ENCODE results near the gene LRRC61. TPM values are rescaled to one million over a fixed set of nuclear protein-coding genes. Genes with fewer than 3 reads are reported as not detected.
"Not testable (repeated sequence)": the region's sequence is repeated elsewhere in the genome, so short reads cannot be mapped to it uniquely, and the experiment has no call there.

LRRC61 gene
- total RNA-seq, 2 experiments from 2014 or later: 24.7 to 25.3 TPM

DNA sequence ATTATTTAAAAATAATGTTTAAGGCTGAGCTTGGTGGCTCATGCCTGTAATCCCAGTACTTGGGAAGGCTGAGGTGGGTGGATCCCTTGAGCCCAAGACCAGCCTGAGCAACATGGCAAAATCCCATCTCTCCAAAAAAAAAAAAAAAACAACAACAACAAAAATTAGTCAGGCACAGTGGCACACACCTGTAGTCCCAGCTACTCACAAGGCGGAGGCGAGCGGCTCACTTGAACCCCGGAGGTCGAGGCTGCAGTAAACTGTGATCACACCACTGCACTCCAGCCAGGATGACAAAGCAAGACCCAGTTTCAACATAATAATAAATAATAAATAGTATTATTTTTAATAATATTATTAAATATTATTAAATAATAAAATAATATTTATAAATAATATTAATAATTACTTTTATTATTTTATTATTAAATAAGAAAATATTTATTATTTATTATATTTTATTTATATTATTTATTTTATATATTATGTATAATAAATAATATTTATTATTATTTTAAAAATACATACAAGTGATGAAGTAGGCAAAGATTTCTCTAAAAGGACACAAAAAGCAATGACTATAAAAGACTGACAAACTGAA lies 8.4 kb upstream of the LRRC61 start:
- no peak overlapping the region for H3K27ac Mint-ChIP-seq
- CTCF ChIA-PET: interaction anchor here (1.0 to 1.5 kb wide), 2 partner anchors 8 to 90 kb away, joined by 3 to 6 read pairs; partner anchors contain the start of genes ACTR3C and LRRC61
- peaks cover 2% of the 10 kb centered on the region for H3K4me1 Mint-ChIP-seq
- ATAC-seq: no peak
- no peaks in the 10 kb centered on the region for H3K27me3 Mint-ChIP-seq
- DNase-seq: no peak
- no peak overlapping the region for H3K4me3 Mint-ChIP-seq
- no peaks in the 10 kb centered on the region for H3K9me3 Mint-ChIP-seq (ENCODE audit: low read depth)
- H3K36me3 Mint-ChIP-seq: peaks cover 2% of the 10 kb centered on the region

GRCh38 chr7:150316987-150317386 lies 6.2 kb upstream of the LRRC61 start:
- ATAC-seq; H3K27me3 Mint-ChIP-seq; H3K27ac Mint-ChIP-seq; H3K36me3 Mint-ChIP-seq; H3K4me3 Mint-ChIP-seq; H3K9me3 Mint-ChIP-seq (ENCODE audit: low read depth); DNase-seq: not testable (repeated sequence)
- H3K4me1 Mint-ChIP-seq: peaks cover 20% of the 10 kb centered on the region
- CTCF ChIA-PET: interaction anchor here (0.6 kb wide), 1 partner anchor 27 kb away, joined by 3 read pairs; no protein-coding TSS in a partner anchor

DNA sequence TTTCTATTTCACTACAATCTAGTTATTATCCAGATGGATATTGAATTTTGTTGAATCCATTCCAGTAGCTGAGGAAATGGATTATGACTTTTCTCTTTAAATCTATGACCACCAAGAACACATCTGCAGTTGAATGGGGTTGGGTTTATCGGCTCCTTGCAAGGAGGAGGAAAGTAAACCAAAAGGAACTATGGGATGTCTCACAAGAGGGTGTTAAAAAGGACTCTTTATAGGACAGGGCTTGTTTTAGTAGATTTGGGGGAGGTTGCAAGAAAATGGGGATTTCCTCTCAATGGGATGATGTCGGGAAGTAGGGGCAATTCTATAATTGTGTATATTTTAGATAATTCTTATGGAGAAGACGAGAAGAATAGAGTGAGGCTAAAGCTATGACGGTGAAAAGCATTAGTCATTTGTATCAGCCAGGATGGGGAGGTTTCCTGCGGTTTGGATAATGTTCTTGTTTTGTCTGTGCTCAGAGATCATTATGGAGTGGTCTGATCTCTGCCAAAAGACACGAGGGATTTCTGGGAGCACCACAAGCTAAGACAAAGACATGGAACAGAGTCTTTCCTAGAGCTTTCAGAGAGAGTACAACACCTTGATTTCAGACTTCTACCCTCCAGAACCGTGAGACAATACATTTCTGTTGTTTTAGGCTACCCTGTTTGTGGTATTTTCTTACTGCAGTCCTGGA lies 5.3 kb upstream of the LRRC61 start:
- Mint-ChIP-seq H3K36me3 (peaks cover 2% of the 10 kb centered on the region), H3K9me3 (ENCODE audit: low read depth) (no peaks in the 10 kb centered on the region)
- DNase-seq: no peak

GRCh38 chr7:150321788-150322113 lies 1.4 kb upstream of the LRRC61 start:
- Mint-ChIP-seq H3K27ac (peak overlapping the region; percentile 100), H3K4me1 (peaks cover 45% of the 10 kb centered on the region), H3K27me3 (no peaks in the 10 kb centered on the region), H3K9me3 (ENCODE audit: low read depth) (no peaks in the 10 kb centered on the region), H3K36me3 (peaks cover 14% of the 10 kb centered on the region), H3K4me3 (peak overlapping the region; percentile 80)
- CTCF ChIA-PET: interaction anchor here (1.3 to 2.7 kb wide), 3 partner anchors 9 to 84 kb away, joined by 3 to 10 read pairs (median 3); a partner anchor contains a TSS
- no peak for ATAC-seq
- no peak for DNase-seq

More for the DNA sequence above, 5.3 kb upstream of the LRRC61 start:
- no peak overlapping the region for H3K4me3 Mint-ChIP-seq
- no peaks in the 10 kb centered on the region for H3K27me3 Mint-ChIP-seq
- peaks cover 26% of the 10 kb centered on the region for H3K4me1 Mint-ChIP-seq
- no peak overlapping the region for H3K27ac Mint-ChIP-seq
- CTCF ChIA-PET: no interaction called here
- ATAC-seq: no peak

DNA sequence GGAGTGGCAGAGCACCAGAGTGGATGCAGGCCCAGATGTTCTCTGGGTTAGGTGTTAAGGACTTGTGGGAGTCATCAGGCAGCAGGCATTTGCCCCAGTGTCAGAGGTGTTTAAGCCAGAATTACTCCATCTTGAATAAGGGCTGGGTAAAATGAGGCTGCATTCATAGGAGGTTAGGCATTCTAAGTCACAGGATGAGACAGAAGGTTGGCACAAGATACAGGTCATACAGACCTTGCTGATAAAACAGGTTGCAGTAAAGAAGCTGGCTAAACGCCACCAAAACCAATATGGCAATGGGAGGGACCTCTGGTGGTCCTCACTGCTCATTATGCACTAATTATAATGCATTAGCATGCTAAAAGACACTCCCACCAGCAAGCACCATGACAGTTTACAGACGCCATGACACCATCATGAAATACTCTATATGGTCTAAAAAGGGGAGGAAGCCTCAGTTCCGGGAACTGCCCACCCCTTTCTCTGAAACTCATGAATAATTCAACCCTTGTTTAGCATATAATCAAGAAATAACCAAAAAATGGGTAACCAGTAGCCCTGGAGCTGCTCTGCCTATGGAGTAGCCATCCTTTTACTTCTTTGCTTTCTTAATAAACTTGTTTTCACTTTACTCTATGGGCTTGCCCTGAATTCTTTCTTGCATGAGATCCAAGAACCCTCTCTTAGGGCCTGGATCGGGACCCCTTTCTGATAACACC lies 882 bp upstream of the LRRC61 start:
- Mint-ChIP-seq H3K9me3 (ENCODE audit: low read depth) (no peaks in the 10 kb centered on the region), H3K27me3 (no peaks in the 10 kb centered on the region), H3K4me1 (peaks cover 48% of the 10 kb centered on the region), H3K27ac (peak overlapping the region; percentile 100), H3K4me3 (peak overlapping the region; percentile 80), H3K36me3 (peaks cover 18% of the 10 kb centered on the region)
- ATAC-seq (peak; percentile 65), DNase-seq (peak; percentile 90)
- CTCF ChIA-PET: interaction anchor here (1.3 to 2.7 kb wide), 3 partner anchors 10 to 84 kb away, joined by 3 to 10 read pairs (median 3); a partner anchor contains a TSS

DNA sequence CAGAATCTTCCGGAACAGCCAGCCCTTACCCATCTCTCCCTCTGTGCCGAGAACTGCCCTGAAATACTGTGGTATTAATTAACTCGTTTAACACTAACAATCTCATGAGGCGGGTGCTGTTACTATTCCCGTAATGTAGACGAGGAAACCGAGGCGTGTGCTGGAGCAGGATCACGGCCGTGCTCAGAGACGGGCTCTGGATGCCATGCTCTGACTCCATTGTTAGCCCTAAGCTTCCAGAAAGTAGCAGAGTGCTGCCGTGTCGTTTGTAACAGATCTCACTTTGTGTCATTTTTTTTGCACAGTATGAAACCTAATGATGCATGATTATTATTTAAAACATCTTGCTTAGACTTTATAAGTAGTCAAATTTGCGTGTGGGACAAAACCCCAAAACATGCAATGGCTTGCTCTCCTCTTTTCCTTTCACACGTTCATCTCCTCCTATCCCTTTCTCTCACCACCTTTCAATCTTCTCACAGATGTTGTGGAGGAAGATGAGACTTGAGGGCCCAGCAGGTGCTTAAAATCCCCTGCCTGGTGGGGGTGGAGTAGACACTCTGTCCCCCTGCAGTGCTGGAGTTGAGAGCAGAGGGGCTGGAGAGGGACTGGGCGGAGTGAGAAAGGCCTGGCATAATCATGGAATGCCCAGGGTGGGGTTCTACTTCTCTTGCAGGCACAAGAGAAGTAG lies 672 bp downstream of the LRRC61 start:
- H3K27ac Mint-ChIP-seq: peak overlapping the region; percentile 97
- DNase-seq: no peak
- H3K27me3 Mint-ChIP-seq: no peaks in the 10 kb centered on the region
- CTCF ChIA-PET: interaction anchor here (0.5 to 1.3 kb wide), 6 partner anchors 9 to 81 kb away, joined by 3 to 6 read pairs (median 4); no protein-coding TSS in a partner anchor
- H3K4me1 Mint-ChIP-seq: peaks cover 47% of the 10 kb centered on the region
- peak; percentile 29 for ATAC-seq
- H3K9me3 Mint-ChIP-seq (ENCODE audit: low read depth): no peaks in the 10 kb centered on the region
- peak overlapping the region; percentile 80 for H3K4me3 Mint-ChIP-seq
- H3K36me3 Mint-ChIP-seq: peaks cover 20% of the 10 kb centered on the region

- CTCF ChIA-PET: interaction anchor here (1.0 to 1.3 kb wide), 3 partner anchors 32 to 80 kb away, joined by 3 to 5 read pairs (median 3); no protein-coding TSS in a partner anchor
- peak overlapping the region; percentile 80 for H3K4me3 Mint-ChIP-seq
These were observed 1.3 kb downstream of the LRRC61 start for GRCh38 chr7:150324373-150324961.

GRCh38 chr7:150325110-150325611 lies 2.0 kb downstream of the LRRC61 start:
- H3K36me3 Mint-ChIP-seq: peaks cover 22% of the 10 kb centered on the region
- no peak for ATAC-seq
- no peak for DNase-seq
- no peaks in the 10 kb centered on the region for H3K9me3 Mint-ChIP-seq (ENCODE audit: low read depth)
- CTCF ChIA-PET: interaction anchor here (1.2 to 1.9 kb wide), 2 partner anchors 30 to 33 kb away, joined by 3 to 4 read pairs; no protein-coding TSS in a partner anchor
- peaks cover 41% of the 10 kb centered on the region for H3K4me1 Mint-ChIP-seq
- H3K4me3 Mint-ChIP-seq: peak overlapping the region; percentile 80
- H3K27me3 Mint-ChIP-seq: no peaks in the 10 kb centered on the region
- peak overlapping the region; percentile 97 for H3K27ac Mint-ChIP-seq

More at GRCh38 chr7:150324373-150324961, 1.3 kb downstream of the LRRC61 start:
- no peak for DNase-seq
- peaks cover 22% of the 10 kb centered on the region for H3K36me3 Mint-ChIP-seq
- peak overlapping the region; percentile 97 for H3K27ac Mint-ChIP-seq
- no peak for ATAC-seq
- H3K9me3 Mint-ChIP-seq (ENCODE audit: low read depth): no peaks in the 10 kb centered on the region
- peaks cover 46% of the 10 kb centered on the region for H3K4me1 Mint-ChIP-seq
- no peaks in the 10 kb centered on the region for H3K27me3 Mint-ChIP-seq

GRCh38 chr7:150325901-150326300 lies 2.7 kb downstream of the LRRC61 start:
- Mint-ChIP-seq H3K27ac (peak overlapping the region; percentile 28), H3K9me3 (ENCODE audit: low read depth) (no peaks in the 10 kb centered on the region), H3K4me3 (no peak overlapping the region), H3K36me3 (peaks cover 22% of the 10 kb centered on the region), H3K27me3 (no peaks in the 10 kb centered on the region), H3K4me1 (peaks cover 36% of the 10 kb centered on the region)
- DNase-seq: no peak
- CTCF ChIA-PET: interaction anchor here (0.6 to 1.9 kb wide), 5 partner anchors 24 to 920 kb away, joined by 3 to 4 read pairs (median 3); no protein-coding TSS in a partner anchor
- ATAC-seq: no peak

DNA sequence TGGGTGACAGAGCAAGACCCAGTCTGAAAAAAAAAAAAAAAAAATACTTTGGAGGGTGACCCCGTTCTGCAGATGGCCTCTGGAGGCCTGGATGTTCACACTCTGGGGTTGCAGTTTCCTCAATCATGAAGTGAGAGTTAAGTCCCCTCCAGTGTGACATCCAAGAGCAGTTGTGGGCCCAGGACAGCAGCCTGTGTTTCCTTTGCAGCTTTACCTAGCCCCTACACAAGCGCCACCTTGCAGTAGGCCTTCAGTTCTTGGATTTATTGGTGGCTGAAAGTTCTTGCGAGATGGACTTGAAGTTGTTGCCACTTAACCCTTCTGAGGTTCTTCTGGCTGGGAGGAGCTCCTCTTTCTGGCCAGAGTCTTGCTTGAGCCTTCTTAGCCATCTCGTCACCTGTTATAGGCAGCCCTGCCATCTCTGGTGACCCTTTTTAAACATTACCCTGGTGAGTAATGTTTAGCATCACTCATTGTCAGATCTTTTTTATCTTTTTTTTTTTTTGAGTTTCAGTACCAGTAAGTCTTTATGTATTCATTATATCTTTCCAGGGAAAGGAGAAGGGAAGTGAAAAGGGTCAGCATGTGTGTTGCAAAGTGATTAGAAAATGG lies 3.6 kb downstream of the LRRC61 start:
- Mint-ChIP-seq H3K36me3 (peaks cover 24% of the 10 kb centered on the region), H3K27ac (no peak overlapping the region), H3K4me1 (peaks cover 30% of the 10 kb centered on the region), H3K4me3 (no peak overlapping the region), H3K9me3 (ENCODE audit: low read depth) (no peaks in the 10 kb centered on the region), H3K27me3 (no peaks in the 10 kb centered on the region)
- no peak for ATAC-seq
- CTCF ChIA-PET: interaction anchor here (0.6 to 1.9 kb wide), 3 partner anchors 31 to 919 kb away, joined by 3 to 4 read pairs (median 3); no protein-coding TSS in a partner anchor
- no peak for DNase-seq

DNA sequence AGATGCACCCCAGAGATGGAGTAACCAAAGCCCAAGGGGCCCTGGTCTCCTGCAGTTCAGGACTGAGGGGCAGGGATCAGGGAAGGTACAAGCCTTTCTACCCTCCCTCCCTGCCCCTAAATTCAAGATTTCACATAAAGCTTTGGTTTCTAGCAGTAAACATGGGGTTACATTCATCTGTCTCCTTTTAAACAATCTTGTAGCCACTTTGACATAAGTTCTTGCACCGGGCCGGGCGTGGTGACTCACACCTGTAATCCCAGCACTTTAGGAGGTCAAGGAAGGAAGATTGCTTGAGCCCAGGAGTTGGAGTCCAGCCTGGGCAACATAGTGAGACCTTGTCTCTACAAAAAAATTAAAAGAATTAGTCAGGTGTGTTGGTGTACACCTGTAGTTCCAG lies 4.2 kb downstream of the LRRC61 start:
- no peak overlapping the region for H3K27ac Mint-ChIP-seq
- DNase-seq (no peak), ATAC-seq (no peak)
- no peak overlapping the region for H3K4me3 Mint-ChIP-seq
- peaks cover 24% of the 10 kb centered on the region for H3K36me3 Mint-ChIP-seq
- no peaks in the 10 kb centered on the region for H3K9me3 Mint-ChIP-seq (ENCODE audit: low read depth)
- CTCF ChIA-PET: no interaction called here
- peaks cover 24% of the 10 kb centered on the region for H3K4me1 Mint-ChIP-seq
- H3K27me3 Mint-ChIP-seq: no peaks in the 10 kb centered on the region
